Stimulated activated CD8-positive, alpha-beta memory T cell treated with anti-CD3 and anti-CD28 coated beads, Interleukin-15, amount 100 ng/mL, for 48 hours (primary cell): Measurements from ENCODE around the gene SEMG1.

Experiments
- DNase-seq, 2 donors: peaks; one replicate each; pipeline ENCODE4 v3.0.0-alpha.2; 2020; ENCODE audit warnings: low read depth in 2 of 2

The SEMG1 gene

GRCh38 chr20:45223136-45223535 lies 16.3 kb downstream of the SEMG1 start:
- DNase-seq, result no peak

- DNase-seq, result no peak
Measured at GRCh38 chr20:45226287-45226686, 19.5 kb downstream of the SEMG1 start.

GRCh38 chr20:45229264-45230056 lies 22.6 kb downstream of the SEMG1 start:
- peak; percentile 38 to 49 for DNase-seq

- no peak for DNase-seq
Measured at GRCh38 chr20:45230631-45231030, 23.8 kb downstream of the SEMG1 start.

GRCh38 chr20:45235995-45236394 lies 29.2 kb downstream of the SEMG1 start:
- DNase-seq, result no peak

GRCh38 chr20:45238139-45238538 lies 31.3 kb downstream of the SEMG1 start:
- no peak for DNase-seq

- DNase-seq, result no peak
Measured at GRCh38 chr20:45246109-45246508, 39.3 kb downstream of the SEMG1 start.

GRCh38 chr20:45247865-45248264 lies 41.0 kb downstream of the SEMG1 start:
- no peak for DNase-seq

GRCh38 chr20:45248609-45249008 lies 41.8 kb downstream of the SEMG1 start:
- DNase-seq, result no peak

GRCh38 chr20:45251884-45252560 lies 45.2 kb downstream of the SEMG1 start:
- no peak for DNase-seq

GRCh38 chr20:45253261-45253660 lies 46.4 kb downstream of the SEMG1 start:
- DNase-seq, result no peak

GRCh38 chr20:45254383-45255262 lies 47.8 kb downstream of the SEMG1 start, which contains the start of gene SLPI:
SLPI (minus strand) TSS chr20:45254564; CDS start chr20:45254543, 21 bp downstream.
- no peak for DNase-seq

DNA sequence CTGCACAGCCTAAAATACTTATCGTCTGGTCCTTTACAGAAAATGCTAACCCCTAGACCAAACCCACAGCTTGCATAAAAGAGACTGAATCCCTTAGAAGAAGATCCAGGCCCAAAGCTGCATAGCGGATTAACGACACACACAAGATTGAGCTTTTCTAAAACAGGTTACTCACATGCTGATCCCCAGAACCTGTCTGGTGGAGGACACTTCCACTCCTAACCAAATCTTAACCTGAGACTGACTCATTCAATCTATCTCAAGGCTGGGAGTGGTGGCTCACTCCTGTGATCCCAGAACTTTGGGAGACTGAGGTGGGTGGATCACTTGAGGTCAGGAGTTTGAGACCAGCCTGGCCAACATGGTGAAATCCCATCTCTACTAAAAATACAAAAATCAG lies 50.3 kb downstream of the SEMG1 start:
- no peak for DNase-seq

- no peak for DNase-seq
Measured at GRCh38 chr20:45257711-45258110, 50.9 kb downstream of the SEMG1 start.

DNA sequence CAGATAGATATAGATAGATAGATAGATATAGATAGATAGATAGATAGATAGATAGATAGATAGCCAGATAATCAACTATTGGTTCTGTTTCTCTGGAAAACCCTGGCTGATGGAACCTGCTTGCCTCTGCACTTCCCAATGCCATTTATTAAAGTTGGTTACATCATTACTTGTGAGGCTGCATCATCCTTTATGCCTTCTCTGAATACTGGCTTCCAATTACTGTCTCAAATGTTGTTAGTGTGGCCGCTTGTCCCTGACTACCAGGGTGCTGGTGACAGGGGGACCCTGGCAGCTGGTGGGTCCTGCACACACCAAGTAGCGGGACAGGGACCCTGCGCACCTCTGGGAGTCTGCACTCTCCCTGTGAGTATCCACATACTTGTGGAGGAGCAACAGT lies 51.4 kb downstream of the SEMG1 start:
- DNase-seq, result no peak

- no peak for DNase-seq
Measured at GRCh38 chr20:45258664-45259063, 51.8 kb downstream of the SEMG1 start.
